Left renal cortex interstitium (tissue), 4 donors: ENCODE data around the gene VPS13D. TPM values are rescaled to one million over a fixed set of nuclear protein-coding genes. Genes with fewer than 3 reads are reported as not detected.
"Not testable (repeated sequence)": the region's sequence is repeated elsewhere in the genome, so short reads cannot be mapped to it uniquely, and the experiment has no call there.

Source experiments
- DNase-seq, 4 donors: peaks; one replicate each; pipeline ENCODE4 v3.0.0-alpha.2; 2013; ENCODE audit warnings: low read depth in 4 of 4, low spot score in 2 of 4, missing footprints in 1 of 4
- polyA plus RNA-seq, 4 donors: library from polyadenylated mRNA; unstranded; fragments of 120-200 nt; gene quantifications; one replicate each; pipeline ENCODE4 v1.2.1, GENCODE V29; 2013; ENCODE audit not compliant: insufficient read length in 4 of 4

Gene VPS13D
- polyA plus RNA-seq, 4 donors: 21.8 to 32.3 (median 27.6) TPM

DNA sequence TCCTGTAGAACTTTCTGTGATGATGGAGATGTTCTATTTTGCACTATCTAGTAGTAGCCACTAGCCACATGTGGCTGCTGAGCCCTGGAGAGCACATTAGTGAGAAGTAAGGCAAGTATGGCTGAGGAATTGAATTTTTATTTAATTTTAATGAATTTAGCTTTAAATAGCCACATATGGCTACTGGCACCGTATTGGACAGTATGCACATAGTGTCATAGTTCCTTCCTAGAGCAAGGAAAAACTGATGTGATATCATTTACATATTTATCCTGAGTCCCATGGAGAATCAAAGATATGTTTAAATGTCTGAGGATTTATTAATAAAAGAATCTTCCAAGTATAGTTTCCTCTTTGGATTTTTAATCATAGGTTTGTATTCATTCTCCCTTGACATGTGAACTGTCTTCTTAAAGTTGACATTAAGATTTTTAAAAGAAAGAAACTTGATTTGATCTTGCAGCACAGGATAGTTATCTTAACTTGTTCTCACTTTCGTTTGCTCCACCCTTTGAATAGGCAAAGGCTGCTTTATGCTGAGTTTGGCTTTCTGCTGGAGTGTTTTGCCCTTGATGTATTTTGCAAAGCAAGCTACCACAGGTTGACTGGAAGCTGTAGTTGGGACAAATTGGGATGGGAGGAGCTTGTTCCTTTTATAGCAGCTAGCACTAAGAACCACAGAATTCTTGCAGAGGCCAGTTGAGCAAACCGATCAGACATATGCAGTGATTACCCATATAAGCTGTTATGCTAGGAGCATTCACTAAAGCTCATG is 129.7 kb downstream of the VPS13D start:
- DNase-seq: no peak

DNA sequence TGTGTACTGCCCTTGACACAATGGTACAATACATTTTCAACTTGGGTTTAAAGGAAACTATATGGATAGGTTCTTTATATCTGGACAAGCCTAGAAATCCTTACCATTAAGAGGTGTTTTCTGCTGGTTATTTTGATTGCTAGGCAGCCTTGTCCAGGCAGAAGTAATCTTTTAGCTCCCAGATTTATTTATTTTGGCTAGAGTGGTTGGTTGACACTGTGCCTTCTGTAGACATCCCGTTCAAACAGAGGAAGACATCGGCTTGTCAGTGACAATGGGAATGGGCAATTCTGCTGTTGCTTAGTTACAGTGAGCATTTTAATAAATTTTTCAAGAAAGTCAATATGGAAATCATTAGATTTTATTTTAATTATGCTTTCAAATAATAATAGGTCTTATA is 138.8 kb downstream of the VPS13D start:
- no peak for DNase-seq

- no peak for DNase-seq
These were observed 139.4 kb downstream of the VPS13D start for GRCh38 chr1:12369258-12369657.

GRCh38 chr1:12370333-12370975 is 140.6 kb downstream of the VPS13D start:
- no peak for DNase-seq

DNA sequence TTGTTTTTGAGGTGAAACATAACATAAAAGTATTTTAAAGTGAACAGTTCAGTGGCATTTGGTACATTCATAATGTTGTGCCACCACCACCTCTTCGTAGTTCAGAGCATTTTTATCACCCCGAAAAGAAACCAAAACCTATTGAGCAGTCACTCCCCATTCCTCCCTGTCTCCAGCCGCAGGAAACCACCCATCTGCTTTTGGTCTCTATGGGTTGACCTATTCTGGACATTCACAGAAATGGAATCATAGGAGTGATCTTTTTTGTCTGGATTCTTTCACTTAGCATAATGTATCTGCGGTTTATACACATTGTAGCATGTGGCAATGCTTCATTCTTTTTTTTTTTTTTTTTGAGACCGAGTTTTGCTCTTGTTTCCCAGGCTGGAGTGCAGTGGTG is 141.2 kb downstream of the VPS13D start:
- DNase-seq: no peak

- DNase-seq: no peak
These were observed 142.3 kb downstream of the VPS13D start for GRCh38 chr1:12372180-12372579.

DNA sequence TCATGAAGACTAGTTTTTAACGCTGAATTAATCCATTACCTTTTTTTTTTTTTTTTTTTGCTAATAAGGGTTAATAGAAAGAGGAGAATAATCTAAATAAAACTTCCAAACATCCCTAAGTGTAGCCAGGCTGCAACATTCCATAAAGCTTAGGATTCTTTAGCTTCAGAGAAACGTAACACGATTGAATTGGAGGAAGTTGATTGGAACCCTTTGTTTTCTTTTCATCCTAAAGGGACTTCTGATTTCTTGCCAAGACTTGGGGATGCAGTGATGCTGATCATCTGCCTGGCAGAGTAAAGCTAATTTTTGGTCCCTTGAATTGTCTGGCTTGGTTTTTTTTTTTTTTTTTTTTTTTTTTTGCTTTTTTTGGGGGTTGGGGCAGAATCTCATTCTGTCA is 142.9 kb downstream of the VPS13D start:
- DNase-seq: no peak

DNA sequence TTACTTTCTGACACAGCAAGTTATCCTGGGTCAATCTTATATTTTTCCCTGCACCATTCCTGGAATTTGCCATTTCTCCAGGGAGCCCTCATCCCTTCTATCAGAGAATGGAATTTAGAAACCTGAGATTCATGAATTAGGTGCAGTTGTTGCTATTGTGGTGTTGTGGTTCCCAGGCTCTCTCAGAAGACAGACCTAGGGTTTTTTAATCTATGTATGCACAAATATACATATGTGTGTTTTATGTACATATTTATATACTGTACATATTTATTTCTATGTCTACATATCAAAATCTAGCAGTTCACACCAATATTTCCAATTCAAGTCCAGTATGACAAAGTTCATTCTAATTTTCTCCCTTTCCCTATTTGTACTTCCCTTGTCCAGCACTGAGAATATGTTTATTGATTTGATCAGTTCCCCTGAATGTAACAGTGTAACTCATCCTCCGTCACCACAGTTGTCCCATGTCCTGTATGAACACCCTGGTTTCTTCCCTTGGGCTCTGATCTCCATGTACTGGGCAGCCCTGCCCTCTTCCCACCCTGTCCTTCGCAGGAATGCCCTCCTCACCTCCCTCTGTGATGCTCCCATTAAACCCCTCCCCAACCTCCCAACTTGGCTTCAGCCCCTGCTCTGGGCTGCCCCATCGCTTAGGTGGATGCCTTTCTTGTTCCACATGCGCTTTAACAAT is 145.5 kb downstream of the VPS13D start:
- DNase-seq: no peak

- DNase-seq: no peak
These were observed 146.6 kb downstream of the VPS13D start for GRCh38 chr1:12376236-12377045.

DNA sequence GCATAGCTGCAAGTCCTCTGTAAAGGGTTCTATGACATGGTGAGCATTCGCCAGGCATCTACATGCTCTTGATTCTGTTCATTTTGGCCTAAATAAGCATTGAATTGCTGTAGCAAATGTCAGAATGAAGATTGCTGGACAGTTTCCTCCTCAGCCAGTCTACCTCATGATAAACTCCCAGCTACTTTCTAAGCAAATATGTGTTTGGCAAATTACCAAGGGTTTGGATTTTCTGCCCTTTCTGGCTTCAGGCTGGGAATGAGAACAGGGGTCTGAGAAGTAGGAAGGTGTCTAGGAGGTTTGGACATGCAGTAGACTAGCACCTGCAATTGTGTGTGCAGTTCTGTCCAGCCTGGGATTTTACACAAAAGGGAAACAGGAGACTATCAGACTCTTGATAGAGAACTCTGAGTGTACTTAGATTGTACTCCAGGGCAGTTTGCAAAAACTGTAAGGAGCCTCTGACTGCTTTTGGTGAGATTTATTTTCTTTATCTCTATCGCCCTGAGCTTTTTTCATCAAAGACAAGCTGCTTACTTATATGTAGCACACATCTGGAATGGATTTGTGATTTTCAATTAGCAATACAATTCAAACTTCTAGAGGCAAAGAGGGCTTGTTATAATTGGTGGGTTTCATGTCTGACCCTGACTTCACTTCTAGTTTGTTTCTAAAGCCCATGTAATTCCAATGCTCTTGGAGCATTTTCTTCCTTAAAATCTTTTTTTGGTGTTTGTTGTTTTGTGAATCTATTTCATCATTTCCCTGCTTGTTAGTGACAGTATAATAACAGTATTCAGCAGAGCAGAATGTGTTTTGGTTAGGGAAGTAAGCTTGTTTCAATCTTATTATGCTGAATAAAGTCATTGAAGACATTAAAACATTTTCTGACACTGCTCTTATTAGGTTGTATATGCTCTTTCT is 150.8 kb downstream of the VPS13D start:
- DNase-seq: no peak

DNA sequence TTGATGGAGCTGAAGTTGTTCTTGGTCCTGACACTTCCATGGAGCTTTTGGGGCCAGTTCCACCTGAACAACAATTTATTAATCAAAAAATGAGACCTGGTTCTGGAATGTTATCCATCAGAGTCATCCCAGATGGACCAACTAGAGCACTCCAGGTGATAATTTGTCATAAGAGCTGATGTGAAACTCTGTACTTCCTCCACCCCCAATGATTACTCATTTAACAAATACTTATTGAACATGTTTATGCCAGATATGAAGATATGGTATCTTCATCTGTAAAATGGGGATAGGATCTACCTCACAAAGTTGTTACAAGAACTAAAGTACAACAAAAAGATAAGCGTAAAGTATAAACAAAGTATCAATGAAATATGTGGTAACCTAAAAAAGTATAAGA is 153.2 kb downstream of the VPS13D start:
- no peak for DNase-seq

GRCh38 chr1:12383786-12384185 is 154.0 kb downstream of the VPS13D start:
- no peak for DNase-seq

GRCh38 chr1:12384836-12385456 is 155.1 kb downstream of the VPS13D start:
- DNase-seq: no peak

GRCh38 chr1:12386130-12386529 is 156.3 kb downstream of the VPS13D start:
- DNase-seq: no peak

GRCh38 chr1:12387641-12388040 is 157.8 kb downstream of the VPS13D start:
- DNase-seq: no peak

DNA sequence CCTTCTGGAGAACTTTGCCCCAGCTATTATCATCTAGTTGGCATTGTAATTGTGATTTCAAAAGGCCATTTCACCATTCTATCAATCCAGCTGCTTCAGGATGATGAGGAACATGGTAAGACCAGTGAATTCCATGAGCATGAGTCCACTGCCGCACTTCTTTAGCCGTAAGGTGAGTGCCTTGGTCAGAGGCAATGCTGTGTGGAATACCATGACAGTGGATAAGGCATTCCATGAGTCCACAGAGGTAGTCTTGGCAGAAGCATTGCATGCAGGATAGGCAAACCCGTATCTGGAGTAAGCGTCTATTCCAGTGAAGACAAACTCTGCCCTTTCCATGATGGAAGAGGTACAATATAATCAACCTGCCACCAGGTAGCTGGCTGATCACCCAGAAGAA is 160.5 kb downstream of the VPS13D start:
- DNase-seq: not testable (repeated sequence)

GRCh38 chr1:12397462-12398450 is 167.9 kb downstream of the VPS13D start:
- DNase-seq: no peak

DNA sequence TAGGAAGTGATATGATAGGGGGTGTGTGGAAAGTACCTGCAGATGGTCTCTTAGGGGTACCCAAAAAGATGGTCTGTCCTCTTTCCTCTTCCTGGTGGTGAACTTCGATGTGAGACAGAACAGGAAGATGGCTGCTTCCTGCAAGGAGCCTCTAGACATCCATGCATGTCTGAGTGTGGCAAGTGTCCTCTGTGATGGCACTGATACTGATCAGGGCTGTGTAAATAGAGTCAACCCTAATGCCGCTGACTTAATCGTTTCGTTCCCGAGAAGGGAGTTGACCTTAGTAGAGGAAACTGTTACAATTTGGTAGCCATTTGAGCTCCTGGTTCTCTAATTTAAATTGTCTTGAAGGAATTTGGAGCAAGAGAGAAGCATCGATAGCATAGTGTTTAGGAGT is 168.6 kb downstream of the VPS13D start:
- DNase-seq: no peak
